GM20000 (cell line): ENCODE measurements around the gene YPEL4.

Experiments used
- DNase-seq: peaks from one replicate; pipeline ENCODE4 v3.0.0; 2012; ENCODE audit warnings: low spot score
- CTCF ChIP-seq: IDR thresholded peaks from 2 replicates; pipeline ENCODE4 v1.5.1; 2012; ENCODE audit warnings: mild to moderate bottlenecking, control low read depth; ENCODE audit errors: extremely low read depth, missing control alignments

YPEL4 gene

GRCh38 chr11:57638005-57638781 is 11.5 kb downstream of the YPEL4 start:
- peak; percentile 72 for DNase-seq
- no peak for TF ChIP-seq CTCF

GRCh38 chr11:57637626-57638004 is 12.1 kb downstream of the YPEL4 start:
- no peak for TF ChIP-seq CTCF
- no peak for DNase-seq

- no peak for TF ChIP-seq CTCF
- no peak for DNase-seq
Observed at GRCh38 chr11:57635246-57635645, 14.5 kb downstream of the YPEL4 start.

- TF ChIP-seq CTCF = no peak
- DNase-seq = no peak
Observed at GRCh38 chr11:57634311-57634710, 15.4 kb downstream of the YPEL4 start.

- no peak for TF ChIP-seq CTCF
- DNase-seq = no peak
Observed at GRCh38 chr11:57633394-57634070, 16.2 kb downstream of the YPEL4 start.

- no peak for DNase-seq
- no peak for TF ChIP-seq CTCF
Observed at GRCh38 chr11:57632116-57632515, 17.6 kb downstream of the YPEL4 start.

- no peak for DNase-seq
Observed at GRCh38 chr11:57630171-57630570, 19.5 kb downstream of the YPEL4 start.

More at GRCh38 chr11:57630171-57630570, 19.5 kb downstream of the YPEL4 start:
- TF ChIP-seq CTCF = no peak
